HG02852 (cell line): ENCODE measurements around the gene SAMD7.

ENCODE experiments used
- ATAC-seq: cut with Tn5 transposase; IDR thresholded peaks from one replicate; pipeline ENCODE4 v1.9.1; 2021; ENCODE audit warnings: mild to moderate bottlenecking, moderate library complexity; ENCODE audit not compliant: unreplicated experiment

Gene SAMD7, protein sequence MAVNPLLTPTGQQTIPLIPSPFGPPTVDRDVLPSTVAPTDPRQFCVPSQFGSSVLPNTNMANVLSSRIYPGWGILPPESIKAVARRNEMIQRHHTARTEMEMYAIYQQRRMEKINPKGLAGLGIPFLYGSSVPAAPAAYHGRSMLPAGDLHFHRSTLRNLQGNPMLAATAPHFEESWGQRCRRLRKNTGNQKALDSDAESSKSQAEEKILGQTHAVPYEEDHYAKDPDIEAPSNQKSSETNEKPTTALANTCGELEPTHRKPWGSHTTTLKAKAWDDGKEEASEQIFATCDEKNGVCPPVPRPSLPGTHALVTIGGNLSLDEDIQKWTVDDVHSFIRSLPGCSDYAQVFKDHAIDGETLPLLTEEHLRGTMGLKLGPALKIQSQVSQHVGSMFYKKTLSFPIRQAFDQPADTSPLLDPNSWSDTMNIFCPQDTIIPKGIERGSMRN

DNA sequence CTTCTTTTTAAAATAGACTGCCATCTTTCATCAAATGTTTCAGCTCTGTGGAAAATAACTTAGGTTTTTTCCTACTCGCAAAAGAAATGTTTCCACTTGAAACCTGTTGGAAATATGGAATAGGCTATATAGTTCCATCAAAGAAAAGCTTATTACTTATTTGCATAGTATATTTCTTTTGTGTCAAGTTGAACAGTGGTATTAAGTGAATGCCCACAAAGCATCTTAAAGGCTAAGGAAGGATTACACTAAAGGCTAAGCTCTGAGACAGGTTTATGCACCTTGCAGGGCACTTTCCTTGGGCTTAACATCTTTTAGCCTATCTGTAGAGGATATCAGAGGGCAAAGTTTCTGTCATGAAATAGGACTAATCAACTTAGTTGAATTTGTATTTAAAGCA lies at the start of gene SAMD7:
Gene SAMD7 (plus strand): TSS at position 301 of the 400 bp plus-strand sequence. CDS start 7,927 bp downstream, outside the sequence.
- no peak for ATAC-seq

DNA sequence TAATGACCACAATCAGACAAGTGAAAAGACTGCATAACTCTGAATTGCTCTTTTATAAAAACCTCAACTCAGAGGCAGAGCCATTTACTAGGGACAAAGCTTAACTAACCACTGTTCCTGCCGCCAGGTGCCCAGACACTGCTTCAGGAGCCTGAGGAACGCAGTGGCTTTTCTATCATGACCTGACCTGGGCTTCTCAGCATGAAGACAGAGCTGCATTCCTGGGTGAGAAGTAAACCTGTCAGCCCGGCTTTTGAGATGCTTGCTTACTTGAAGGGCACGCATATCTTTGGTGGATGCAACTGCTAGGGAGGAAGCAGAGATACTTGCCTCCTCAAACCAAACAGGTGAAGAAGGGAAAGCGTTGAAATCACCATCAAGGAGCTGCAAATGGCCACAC lies 49.5 kb upstream of the SAMD7 start:
- no peak for ATAC-seq

DNA sequence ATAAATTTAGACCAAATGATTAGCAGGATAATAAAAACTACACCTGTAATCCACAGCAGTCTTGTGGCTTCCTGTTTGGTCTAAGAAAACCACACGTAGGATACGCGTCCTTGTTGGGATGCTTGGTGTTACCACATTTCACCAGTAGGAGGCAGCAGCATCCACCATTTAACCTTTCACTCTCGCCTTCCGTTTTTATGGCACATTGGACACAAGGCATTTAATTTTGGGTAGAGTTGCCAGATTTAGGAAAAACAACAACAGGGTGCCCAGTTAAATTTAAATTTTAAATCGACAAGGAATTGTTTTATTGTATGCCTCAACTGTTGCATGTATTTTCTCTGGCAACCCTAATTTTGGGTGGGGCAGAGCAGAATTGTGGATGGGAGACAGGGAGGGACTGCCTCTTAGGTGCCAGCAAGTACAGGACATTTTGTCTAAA lies 47.9 kb upstream of the SAMD7 start:
- peak; percentile 78 for ATAC-seq

DNA sequence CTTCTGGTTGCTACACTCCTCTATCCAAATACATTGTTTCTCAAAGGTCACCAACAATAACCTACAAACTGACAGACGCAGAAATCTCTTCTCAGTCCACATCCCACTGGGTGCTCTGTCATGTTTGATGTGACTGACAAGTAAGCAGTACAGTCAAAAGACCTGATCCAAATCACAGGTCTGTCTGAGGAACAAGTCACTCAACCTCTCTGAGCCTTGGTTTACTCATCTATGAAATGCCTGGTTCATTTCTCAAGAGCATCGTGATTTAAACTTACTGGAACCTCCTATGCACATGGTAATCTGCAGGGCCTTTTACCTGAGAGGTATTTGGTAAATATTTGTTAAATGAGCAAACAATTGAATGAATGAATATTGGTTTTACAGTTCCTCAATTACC lies 47.1 kb upstream of the SAMD7 start:
- no peak for ATAC-seq

DNA sequence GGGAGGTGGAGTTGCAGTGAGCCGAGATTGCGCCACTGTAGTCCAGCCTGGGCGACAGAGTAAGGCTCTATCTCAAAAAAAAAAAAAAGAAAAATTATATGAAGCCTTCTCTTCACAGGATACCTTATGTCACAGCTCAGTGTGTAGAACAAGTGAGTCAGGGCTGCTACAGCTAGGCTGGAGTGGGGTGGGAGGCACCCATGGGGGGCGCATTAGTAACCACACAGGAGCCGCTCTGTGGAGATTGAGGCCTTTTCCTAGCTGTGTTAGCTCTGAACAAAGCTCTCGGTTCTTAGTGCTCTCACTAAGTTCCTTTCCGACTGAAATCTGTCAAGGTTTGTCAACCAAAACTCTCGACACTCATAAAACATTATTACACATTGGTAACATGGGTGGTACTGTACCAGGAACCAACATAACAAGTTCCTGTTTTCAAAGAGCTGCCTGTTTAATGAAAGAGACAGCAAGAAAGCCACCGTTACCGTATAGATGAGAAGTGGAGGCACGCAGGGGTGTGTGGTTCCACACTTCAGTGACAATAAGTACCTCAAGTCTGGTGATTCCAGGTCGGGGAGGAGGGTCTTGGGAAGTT lies 46.1 kb upstream of the SAMD7 start:
- peak; percentile 52 for ATAC-seq

DNA sequence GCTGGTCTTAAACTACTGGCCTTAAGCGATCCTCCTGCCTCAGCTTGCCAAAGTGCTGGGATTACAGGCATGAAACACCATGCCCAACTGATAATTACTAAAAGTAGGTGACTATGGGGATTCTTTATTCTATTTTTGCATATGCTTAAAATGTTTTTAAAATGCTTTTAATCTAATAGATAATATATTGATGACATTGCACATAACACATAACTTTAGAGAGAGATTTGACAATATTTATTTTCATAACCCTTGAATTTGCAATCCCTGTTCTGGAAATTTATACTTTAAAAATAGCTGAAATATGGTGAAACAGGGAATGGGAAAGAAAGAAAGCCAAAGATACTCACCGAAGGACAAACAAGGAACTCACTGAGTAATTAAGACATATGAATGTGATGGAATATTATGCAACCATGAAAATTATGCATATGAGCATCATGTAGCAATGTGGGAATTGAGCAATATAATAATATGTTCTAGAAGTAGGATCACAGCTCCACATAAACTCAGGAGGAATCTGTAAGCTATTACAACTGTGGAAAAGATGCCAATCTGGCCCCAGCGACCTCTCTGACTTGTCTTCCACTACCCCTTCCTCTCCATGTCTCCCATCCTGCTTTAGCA lies 43.7 kb upstream of the SAMD7 start:
- ATAC-seq: no peak

DNA sequence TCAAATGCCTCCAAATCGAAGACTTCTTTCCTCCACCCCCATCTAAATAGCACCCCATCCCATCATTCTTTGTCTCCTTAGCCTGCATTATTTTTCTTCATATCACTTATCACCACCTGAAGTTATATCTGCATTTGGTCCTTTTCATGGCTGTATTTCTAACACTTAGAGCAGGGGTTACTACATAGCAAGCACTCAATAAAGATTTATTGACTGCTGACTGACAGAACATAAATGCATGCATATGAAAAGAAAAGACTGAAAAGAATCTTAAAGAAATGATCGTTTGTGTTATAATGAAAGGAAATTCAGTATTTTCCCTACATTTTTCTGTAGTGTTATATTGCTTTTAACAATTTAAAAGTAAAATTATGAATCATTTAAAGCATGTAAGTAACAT lies 43.0 kb upstream of the SAMD7 start:
- no peak for ATAC-seq

DNA sequence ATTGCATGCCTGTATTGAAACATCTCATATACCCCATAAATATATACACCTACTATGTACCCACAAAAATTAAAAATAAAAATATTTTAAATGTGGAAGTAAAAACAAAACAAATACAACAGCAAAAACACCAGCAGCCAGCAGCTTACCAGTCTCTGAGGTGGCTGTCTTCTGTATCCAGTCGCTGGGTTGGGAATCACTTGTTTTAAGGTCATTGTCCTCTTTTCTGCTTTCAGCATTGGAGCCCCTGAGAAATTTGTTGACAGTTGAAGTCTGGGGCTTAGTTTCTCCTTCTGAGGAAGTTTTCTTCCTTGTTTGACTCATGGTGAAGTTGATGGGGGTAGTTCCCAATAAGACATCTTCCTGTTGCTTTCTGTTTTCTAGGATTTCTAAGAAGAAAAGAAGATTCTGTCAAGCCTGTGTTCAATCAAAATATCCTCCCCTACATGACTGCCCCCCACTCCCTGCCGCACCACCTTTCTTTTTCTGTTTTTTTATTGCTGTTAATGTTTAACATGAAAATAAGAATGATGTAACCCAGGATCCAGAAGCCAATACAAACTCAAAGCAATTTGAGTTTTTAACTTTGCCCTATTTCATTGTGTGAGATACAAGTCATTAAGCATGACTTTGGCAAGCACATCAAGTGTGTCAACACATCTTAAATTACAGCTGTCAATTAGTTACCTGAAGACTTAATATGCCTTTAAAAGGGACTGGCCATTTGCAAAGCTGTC lies 41.7 kb upstream of the SAMD7 start, which contains the start of gene LRRC31:
Gene LRRC31 (minus strand): TSS at position 452 of the 737 bp plus-strand sequence. CDS start 128 bp downstream, at position 324.
- ATAC-seq: no peak

DNA sequence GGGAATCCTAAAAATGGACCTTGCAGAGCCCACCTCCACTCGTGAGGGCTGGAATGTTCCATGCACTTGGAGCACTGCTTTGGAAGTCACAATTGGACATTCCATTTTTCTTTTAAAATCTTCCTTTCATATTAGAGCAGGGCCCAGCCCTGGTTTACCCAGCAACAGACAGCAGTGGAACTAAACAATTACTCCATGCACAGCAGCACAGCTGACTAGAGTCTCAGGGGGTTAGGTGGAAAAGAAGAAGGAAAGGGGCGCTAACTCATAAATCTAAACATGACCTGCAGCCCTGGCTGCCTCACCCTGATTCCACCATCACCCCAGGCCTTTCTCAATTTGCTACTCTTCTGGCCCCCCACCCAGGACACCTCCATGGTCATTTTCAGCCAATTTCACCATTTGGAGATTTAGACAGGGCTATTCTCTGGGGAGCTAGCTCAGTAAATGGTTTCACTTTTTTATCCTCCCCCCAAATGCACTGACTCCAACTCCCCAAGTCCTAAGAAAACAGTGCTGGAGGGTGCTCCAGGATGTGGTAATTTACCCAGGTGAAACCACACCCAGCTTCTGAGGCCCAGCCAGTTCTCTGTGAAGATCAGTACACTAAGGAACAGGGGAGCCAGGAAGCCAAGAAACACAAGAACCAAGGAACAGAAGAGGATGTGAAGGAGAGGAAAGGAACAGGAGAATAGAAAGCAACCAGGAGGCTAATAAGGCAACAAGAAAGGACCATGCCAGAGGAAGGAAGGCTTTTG lies 40.1 kb upstream of the SAMD7 start:
- no peak for ATAC-seq

DNA sequence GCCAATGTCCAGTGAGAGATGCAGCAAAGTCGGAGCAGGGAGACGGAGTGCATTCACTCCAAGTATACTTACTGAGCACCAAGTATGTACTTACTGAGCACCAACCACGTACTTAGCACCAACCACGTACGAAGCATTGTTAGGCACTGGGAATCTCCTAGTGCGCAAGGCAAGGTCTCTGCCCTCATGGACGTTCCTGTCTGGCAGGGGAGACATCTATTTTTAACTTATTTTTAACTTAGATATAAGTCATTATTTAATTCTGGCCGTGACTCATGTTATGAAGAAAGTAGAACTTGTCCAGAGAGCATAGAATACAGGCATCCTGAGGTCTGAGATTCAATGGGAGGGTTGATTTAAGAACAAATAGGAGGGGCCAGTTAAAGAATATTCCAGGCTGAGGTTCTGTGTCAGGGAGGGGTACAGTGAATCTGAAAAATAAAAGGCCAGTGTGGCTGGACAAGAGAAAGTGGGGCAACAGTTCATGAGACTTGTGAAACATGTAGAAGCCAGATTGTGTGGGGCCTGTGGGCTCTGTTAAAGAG lies 32.3 kb upstream of the SAMD7 start:
- no peak for ATAC-seq

DNA sequence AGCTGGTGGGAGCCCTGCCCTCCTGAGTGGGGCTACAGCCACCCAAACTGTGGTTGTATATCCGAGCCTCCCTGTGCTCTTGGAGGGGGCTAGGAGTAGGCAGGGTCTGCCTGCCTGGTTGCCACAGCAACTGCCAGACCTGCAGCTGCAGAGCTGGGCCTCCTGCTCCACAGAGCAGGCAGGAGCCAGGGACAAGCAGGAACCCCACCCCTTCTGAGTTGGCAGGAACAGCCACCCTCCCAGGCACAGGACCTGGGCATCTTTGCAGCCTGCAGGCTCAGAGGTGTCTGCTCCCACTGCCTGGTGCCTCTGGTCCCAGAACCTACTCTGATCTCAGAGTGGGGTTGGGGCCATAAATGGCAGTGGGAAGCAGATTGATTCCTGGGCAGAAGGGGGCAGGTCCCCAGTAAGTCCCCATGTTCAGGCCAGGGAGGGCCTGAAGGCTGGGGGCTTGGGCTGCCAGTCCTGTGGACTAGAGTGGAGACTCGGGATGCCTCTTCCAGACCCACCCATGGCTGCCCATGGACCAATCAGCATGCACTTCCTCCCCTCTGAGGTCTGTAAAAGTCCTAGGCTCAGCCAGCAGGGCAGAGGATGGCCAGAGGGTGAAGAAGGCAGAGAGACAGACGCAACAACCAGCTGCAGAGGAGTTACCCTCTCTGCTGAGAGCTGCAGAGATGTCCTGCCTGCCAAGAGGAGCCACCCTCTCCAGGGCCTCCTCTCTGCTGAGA lies 31.4 kb upstream of the SAMD7 start:
- ATAC-seq: no peak

DNA sequence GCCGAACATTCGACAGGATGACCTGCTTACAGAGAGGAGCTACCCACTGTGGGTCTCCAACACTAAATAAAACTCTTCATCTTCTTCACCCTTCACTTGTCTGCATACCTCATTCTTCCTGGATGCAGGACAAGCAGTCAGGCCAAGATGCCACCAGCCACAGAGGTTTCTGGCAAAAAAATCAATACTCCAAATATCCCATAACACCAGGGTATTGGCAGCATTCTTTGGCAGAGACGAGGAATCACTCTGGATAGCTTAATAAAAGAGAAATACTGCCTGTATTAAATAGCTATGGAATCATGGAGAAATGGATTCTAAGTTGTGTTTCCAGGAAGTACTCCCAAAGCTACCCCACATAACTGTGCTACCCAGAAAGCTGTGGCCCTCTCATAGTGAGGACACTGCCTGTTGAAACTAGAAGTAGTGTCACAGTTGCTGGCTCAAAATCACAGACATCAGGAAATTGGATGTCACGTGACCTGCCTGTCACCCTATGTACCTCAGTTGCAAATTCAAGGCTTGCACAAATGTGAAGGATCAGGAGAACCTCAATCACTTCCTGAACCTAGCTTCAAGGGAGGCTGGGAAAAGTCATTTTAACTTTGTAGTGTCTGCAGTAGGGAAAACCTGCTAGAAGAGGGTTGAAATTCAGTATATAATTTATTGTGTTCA lies 30.7 kb upstream of the SAMD7 start:
- ATAC-seq: no peak

DNA sequence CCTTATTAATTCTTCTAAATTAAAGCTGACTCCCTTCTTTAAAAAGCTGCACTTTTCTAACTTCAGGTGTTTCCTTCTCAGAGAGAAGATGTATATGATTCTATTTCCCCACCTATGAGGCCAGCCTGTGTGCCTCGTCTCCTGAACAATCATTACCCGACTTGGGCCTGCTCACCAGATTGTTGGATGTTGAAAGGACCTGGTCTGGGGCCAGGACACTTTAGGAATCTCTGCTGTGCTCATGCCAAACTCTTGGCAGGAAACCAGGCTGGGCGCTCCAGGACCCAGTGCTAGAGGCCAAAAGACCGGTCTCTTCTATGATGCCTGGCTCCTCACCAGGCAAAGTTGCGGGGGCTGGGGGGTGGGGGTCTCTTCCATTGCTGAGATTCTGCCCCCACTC lies 24.7 kb upstream of the SAMD7 start:
- no peak for ATAC-seq

DNA sequence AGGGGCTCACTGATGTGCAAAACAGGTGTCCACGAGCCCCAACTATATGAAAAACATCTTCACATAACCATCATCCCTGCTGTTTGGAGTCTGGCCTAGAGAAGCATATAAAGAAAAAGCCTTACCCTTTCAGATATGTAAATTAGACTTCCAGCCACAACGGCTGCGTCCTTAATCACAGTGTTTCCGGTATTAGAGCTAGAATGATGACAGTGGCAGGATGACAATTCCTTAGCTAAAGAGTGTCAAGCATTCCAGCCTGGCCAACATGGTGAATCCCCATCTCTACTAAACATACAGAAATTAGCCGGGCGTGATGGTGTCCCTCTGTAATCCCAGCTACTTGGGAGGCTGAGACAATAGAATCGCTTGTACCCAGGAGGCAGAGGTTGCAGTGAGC lies 19.5 kb upstream of the SAMD7 start:
- no peak for ATAC-seq

DNA sequence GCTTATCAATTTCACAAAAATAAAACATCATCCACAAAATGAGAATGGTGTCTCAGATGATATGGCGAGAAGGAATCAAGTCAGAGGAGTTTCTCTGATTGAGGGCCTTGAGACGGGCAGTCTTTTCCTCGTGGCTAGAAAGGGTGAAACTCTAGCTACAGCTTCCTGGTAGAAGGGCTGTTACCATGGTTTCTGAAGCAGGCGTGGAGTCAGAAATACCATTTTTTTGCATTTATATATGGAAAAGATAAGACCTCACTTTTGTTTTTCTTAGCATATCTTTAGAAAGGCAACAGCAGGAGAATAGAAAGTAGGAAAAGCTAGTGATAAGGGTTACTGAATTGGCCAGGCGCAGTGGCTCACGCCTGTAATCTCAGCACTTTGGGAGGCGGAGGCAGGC lies 17.3 kb upstream of the SAMD7 start:
- ATAC-seq: no peak

DNA sequence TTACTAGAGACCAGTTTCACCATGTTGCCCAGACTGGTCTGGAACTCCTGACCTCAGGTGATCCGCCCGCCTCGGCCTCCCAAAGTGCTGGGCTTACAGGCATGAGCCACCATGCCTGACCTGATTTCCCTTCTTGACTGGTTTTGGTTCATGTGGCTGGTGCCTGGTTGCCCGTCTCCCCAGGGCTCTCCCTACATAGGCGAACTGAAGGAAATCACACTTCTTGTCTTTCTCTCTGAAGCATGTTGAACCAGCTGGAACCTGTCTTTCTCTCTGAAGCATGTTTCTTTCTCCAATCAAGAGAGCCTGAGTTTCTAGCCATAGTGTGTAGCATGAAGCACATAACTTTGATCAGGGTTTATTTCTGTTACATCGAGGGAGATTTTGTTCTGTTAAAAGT lies 16.3 kb upstream of the SAMD7 start:
- no peak for ATAC-seq

DNA sequence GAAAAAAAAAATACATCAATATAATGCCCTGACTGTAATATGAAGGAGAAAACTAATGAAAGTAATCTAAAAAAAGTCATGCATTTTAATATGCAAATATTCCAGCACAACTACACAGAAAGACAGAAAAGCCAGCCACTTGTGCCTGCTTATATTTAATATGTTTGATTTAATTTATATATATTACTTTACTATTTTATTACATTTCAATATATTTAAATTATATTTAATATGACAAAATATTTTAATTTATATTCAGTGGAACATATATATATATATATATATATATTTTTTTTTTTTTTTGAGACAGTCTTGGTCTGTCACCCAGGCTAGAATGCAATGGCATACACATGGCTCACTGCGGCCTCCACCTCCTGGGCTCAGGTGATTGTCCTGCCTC lies 14.1 kb upstream of the SAMD7 start:
- ATAC-seq: no peak

DNA sequence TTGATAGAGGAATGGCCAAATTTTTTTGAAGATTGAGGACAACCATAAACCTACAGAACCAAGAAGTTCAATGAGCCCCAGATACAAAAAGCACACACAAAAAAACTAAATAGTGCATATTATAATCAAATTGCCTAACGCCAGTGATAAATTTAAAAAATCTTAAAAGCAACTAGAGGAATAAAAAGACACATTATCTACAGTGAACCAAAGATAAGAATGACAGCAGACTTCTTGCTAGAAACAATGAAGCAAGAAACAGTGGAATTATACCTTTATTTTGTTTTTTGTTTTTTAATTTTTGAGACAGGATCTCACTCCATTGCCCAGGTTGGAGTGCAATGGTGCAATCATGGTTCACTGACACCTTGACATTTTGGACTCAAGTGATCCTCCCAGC lies 9.9 kb upstream of the SAMD7 start:
- ATAC-seq: no peak

DNA sequence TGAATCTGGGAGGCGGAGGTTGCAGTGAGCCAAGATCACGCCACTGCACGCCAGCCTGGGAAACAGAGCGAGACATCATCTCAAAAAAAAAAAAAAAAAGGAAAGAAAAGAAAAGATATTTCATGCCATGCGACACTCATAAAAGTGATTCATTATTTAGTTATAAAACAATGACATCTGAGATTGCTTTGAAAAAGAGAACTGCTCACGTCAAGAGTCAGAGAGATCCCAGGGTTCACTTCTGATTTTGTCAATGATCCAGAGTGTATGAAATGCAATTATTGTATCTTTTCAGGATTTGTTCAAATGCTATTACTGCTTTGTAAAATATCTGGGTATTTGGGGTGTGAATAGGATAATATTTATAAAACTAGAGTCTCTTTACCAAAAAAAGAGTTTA lies 6.0 kb upstream of the SAMD7 start:
- ATAC-seq: no peak
